WTC11 (cell line): ENCODE data around the gene FDXR. TPM values are rescaled to one million over a fixed set of nuclear protein-coding genes. Genes with fewer than 3 reads are reported as not detected.
"Not testable (repeated sequence)": the region's sequence is repeated elsewhere in the genome, so short reads cannot be mapped to it uniquely, and the experiment has no call there.

ENCODE experiments used
- ATAC-seq: fragments of 200-7000 bp; cut with Tn5 transposase; 2 replicates; pipeline ENCODE4 v1.10.0; 2021; ENCODE audit warnings: mild to moderate bottlenecking, moderate library complexity
- CTCF ChIA-PET: fragments of 300-600 bp; sonication (Branson Sonifier 250); formaldehyde crosslinking; loops from one replicate; lab custom pipeline; 2021; ENCODE audit warnings: antibody characterized with exemption; lab: Charles Lee
- POLR2A ChIA-PET: fragments of 350-600 bp; sonication (Branson Sonifier 250); formaldehyde crosslinking; loops from one replicate; lab custom pipeline; 2021; ENCODE audit warnings: antibody characterized with exemption; lab: Charles Lee
- DNase-seq: peaks from one replicate; pipeline ENCODE4 v3.0.0; 2021; ENCODE audit warnings: low spot score
- H3K27ac Mint-ChIP-seq: 2 replicates; pipeline ENCODE4 v1.8.0; 2021; ENCODE audit warnings: mixed read lengths
- H3K27me3 Mint-ChIP-seq: 2 replicates; pipeline ENCODE4 v1.8.0; 2021; ENCODE audit warnings: low read depth, mild to moderate bottlenecking, moderate library complexity, mixed read lengths
- H3K36me3 Mint-ChIP-seq: 2 replicates; pipeline ENCODE4 v1.8.0; 2021; ENCODE audit warnings: mixed read lengths
- H3K4me1 Mint-ChIP-seq: 2 replicates; pipeline ENCODE4 v1.8.0; 2022; ENCODE audit warnings: mixed read lengths
- H3K4me3 Mint-ChIP-seq: 2 replicates; pipeline ENCODE4 v1.8.0; 2021; ENCODE audit warnings: mild to moderate bottlenecking, moderate library complexity, mixed read lengths
- H3K9me3 Mint-ChIP-seq: 2 replicates; pipeline ENCODE4 v1.8.0; 2021; ENCODE audit warnings: mixed read lengths
- FOXK1 ChIP-seq: sonication (generic); formaldehyde crosslinking; IDR thresholded peaks from 2 replicates; pipeline ENCODE4 v1.8.0; 2022; ENCODE audit warnings: mild to moderate bottlenecking, moderate library complexity, missing genetic modification reagents
- FOXP1 ChIP-seq: sonication (generic); formaldehyde crosslinking; IDR thresholded peaks from 2 replicates; pipeline ENCODE4 v1.8.0; 2022; ENCODE audit warnings: missing genetic modification reagents, mild to moderate bottlenecking, moderate library complexity, borderline replicate concordance
- GTF2I ChIP-seq: fragments of 250-450 bp; sonication (Bioruptor Pico); conservative IDR thresholded peaks from 2 replicates; pipeline ENCODE4 v1.4.0; 2021; ENCODE audit warnings: mild to moderate bottlenecking
- HMGA2 ChIP-seq: fragments of 250-450 bp; sonication (Bioruptor Pico); IDR thresholded peaks from 2 replicates; pipeline ENCODE4 v1.4.0; 2021; ENCODE audit warnings: mild to moderate bottlenecking, moderate library complexity
- NR2C2 ChIP-seq: sonication (generic); formaldehyde crosslinking; IDR thresholded peaks from 2 replicates; pipeline ENCODE4 v1.8.0; 2022; ENCODE audit warnings: mild to moderate bottlenecking, missing genetic modification reagents
- ZNF121 ChIP-seq: sonication (generic); formaldehyde crosslinking; IDR thresholded peaks from 2 replicates; pipeline ENCODE4 v1.8.0; 2023; ENCODE audit warnings: missing genetic modification reagents
- ZNF263 ChIP-seq: sonication (generic); formaldehyde crosslinking; IDR thresholded peaks from 2 replicates; pipeline ENCODE4 v1.8.1; 2022; ENCODE audit warnings: low read depth, mild to moderate bottlenecking, moderate library complexity, missing genetic modification reagents
- ZNF416 ChIP-seq: fragments of 250-450 bp; sonication (Bioruptor Pico); IDR thresholded peaks from 2 replicates; pipeline ENCODE4 v1.9.0; 2021; ENCODE audit warnings: mild to moderate bottlenecking, inconsistent platforms
- ZNF423 ChIP-seq: fragments of 250-450 bp; sonication (Bioruptor Pico); IDR thresholded peaks from 2 replicates; pipeline ENCODE4 v2.1.2; 2022; ENCODE audit warnings: mild to moderate bottlenecking, moderate library complexity
- ZNF671 ChIP-seq: fragments of 250-450 bp; sonication (Bioruptor Pico); IDR thresholded peaks from 2 replicates; pipeline ENCODE4 v1.8.0; 2021; ENCODE audit warnings: mild to moderate bottlenecking
- total RNA-seq: library from RNA; stranded (reverse); gene quantifications from 3 replicates; pipeline ENCODE4 v1.2.3, GENCODE V29; 2021
- TF ChIP-seq, protein P1 (sequence below): sonication (generic); formaldehyde crosslinking; IDR thresholded peaks from 2 replicates; pipeline ENCODE4 v1.8.1; 2022; ENCODE audit warnings: mild to moderate bottlenecking, moderate library complexity, missing genetic modification reagents
- TF ChIP-seq, protein P2 (sequence below): sonication (generic); formaldehyde crosslinking; IDR thresholded peaks from 2 replicates; pipeline ENCODE4 v1.8.1; 2022; ENCODE audit warnings: missing genetic modification reagents, borderline replicate concordance
- TF ChIP-seq, protein P3 (sequence below): fragments of 250-450 bp; sonication (Bioruptor Pico); IDR thresholded peaks from 2 replicates; pipeline ENCODE4 v1.9.0; 2021; ENCODE audit warnings: mild to moderate bottlenecking, borderline replicate concordance
- TF ChIP-seq, protein P4 (sequence below): sonication (generic); formaldehyde crosslinking; IDR thresholded peaks from 2 replicates; pipeline ENCODE4 v1.8.0; 2022; ENCODE audit warnings: mild to moderate bottlenecking, missing genetic modification reagents

FDXR gene
- total RNA-seq, 1 experiment from 2014 or later, result 52.8 TPM

DNA sequence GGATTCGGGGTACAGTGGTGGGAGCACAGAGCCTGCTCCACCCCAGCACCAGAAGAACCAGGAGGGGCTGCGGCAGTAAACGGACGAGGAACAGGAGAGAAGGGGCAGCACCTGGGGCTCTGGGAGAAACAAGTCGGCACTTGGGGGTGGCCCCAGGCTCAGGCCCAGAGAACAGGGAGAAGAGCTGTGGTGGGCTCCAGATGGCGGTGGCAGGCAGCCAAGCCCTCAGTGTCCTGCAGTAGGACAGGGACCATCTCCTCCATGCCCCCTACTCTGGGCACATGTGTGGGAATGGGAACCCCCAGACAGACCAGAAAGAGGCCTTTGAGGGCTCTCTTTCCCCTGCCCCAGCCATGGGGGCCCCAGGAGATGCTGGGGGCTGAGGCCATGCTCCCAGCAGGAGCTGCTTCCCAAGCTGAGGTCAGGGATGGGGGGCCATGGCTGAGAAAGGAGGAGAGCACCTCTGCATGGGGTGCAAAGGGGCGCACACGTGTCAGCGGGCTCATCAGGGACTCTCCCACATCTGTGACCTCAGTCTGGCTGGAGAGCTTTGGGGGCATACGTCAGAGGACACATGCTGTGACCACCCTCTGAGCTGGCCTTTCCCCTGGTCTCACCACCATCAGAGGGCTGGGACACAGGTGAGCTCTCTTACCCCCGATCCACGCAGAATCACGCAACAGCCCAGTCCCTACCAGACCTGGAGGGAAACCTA, 43.5 kb upstream of the FDXR start:
- Mint-ChIP-seq H3K36me3 (no peaks in the 10 kb centered on the region; the same call in 1 of the 2 replicates), H3K27ac (peak overlapping the region; percentile 83; the same call in 1 of the 2 replicates), H3K9me3 (peaks cover 15% of the 10 kb centered on the region), H3K4me3 (no peak overlapping the region)
- ChIA-PET POLR2A (interaction anchor here (0.9 kb wide), 1 partner anchor 96 kb away, joined by 3 read pairs; the partner anchor contains the start of gene MRPL58), CTCF (interaction anchor here (0.6 to 2.7 kb wide), 4 partner anchors 41 to 125 kb away, joined by 3 to 14 read pairs (median 5); no protein-coding TSS in a partner anchor)
- DNase-seq, result no peak
- no peak for ATAC-seq
- TF ChIP-seq FOXK1 (CRISPR knock-in tag) (no peak), ZNF416 (CRISPR knock-in tag) (no peak), FOXP1 (CRISPR knock-in tag) (no peak), ZNF671 (CRISPR knock-in tag) (no peak), ZNF423 (CRISPR knock-in tag) (no peak), NR2C2 (CRISPR knock-in tag) (no peak), HMGA2 (CRISPR knock-in tag) (no peak), ZNF263 (CRISPR knock-in tag) (no peak), ZNF121 (CRISPR knock-in tag) (no peak), GTF2I (no peak)
- TF ChIP-seq, protein P1, sequence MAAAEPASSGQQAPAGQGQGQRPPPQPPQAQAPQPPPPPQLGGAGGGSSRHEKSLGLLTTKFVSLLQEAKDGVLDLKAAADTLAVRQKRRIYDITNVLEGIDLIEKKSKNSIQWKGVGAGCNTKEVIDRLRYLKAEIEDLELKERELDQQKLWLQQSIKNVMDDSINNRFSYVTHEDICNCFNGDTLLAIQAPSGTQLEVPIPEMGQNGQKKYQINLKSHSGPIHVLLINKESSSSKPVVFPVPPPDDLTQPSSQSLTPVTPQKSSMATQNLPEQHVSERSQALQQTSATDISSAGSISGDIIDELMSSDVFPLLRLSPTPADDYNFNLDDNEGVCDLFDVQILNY, result no peak
- TF ChIP-seq, protein P2, sequence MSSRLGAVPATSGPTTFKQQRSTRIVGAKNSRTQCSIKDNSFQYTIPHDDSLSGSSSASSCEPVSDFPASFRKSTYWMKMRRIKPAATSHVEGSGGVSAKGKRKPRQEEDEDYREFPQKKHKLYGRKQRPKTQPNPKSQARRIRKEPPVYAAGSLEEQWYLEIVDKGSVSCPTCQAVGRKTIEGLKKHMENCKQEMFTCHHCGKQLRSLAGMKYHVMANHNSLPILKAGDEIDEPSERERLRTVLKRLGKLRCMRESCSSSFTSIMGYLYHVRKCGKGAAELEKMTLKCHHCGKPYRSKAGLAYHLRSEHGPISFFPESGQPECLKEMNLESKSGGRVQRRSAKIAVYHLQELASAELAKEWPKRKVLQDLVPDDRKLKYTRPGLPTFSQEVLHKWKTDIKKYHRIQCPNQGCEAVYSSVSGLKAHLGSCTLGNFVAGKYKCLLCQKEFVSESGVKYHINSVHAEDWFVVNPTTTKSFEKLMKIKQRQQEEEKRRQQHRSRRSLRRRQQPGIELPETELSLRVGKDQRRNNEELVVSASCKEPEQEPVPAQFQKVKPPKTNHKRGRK (CRISPR knock-in tag), result no peak
- TF ChIP-seq, protein P3, sequence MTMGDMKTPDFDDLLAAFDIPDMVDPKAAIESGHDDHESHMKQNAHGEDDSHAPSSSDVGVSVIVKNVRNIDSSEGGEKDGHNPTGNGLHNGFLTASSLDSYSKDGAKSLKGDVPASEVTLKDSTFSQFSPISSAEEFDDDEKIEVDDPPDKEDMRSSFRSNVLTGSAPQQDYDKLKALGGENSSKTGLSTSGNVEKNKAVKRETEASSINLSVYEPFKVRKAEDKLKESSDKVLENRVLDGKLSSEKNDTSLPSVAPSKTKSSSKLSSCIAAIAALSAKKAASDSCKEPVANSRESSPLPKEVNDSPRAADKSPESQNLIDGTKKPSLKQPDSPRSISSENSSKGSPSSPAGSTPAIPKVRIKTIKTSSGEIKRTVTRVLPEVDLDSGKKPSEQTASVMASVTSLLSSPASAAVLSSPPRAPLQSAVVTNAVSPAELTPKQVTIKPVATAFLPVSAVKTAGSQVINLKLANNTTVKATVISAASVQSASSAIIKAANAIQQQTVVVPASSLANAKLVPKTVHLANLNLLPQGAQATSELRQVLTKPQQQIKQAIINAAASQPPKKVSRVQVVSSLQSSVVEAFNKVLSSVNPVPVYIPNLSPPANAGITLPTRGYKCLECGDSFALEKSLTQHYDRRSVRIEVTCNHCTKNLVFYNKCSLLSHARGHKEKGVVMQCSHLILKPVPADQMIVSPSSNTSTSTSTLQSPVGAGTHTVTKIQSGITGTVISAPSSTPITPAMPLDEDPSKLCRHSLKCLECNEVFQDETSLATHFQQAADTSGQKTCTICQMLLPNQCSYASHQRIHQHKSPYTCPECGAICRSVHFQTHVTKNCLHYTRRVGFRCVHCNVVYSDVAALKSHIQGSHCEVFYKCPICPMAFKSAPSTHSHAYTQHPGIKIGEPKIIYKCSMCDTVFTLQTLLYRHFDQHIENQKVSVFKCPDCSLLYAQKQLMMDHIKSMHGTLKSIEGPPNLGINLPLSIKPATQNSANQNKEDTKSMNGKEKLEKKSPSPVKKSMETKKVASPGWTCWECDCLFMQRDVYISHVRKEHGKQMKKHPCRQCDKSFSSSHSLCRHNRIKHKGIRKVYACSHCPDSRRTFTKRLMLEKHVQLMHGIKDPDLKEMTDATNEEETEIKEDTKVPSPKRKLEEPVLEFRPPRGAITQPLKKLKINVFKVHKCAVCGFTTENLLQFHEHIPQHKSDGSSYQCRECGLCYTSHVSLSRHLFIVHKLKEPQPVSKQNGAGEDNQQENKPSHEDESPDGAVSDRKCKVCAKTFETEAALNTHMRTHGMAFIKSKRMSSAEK (CRISPR knock-in tag), result no peak
- TF ChIP-seq, all 79 proteins: peak for 0
- peaks cover 26% of the 10 kb centered on the region for H3K27me3 Mint-ChIP-seq
- peaks cover 11% of the 10 kb centered on the region for H3K4me1 Mint-ChIP-seq

DNA sequence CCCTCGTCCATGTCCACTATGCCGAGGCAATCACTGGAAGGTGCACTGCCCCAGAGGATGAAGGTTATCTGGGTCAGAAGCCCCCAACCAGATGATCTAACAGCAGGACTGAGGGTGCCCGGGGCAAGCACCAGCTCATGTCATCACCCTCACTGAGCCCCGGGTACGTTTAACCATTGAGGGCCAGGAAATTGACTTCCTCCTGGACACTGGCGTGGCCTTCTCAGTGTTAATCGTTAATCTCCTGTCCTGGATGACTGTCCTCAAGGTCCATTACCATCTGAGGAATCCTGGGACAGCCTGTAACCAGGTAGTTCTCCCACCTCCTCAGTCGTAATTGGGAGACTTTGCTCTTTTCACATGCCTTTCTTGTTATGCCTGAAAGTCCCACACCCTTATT, 38.6 kb upstream of the FDXR start:
- DNase-seq, POLR2A ChIA-PET, H3K36me3 Mint-ChIP-seq, H3K27ac Mint-ChIP-seq, H3K4me3 Mint-ChIP-seq, ATAC-seq: not testable (repeated sequence)
- Mint-ChIP-seq H3K27me3 (peaks cover 38% of the 10 kb centered on the region), H3K4me1 (peaks cover 38% of the 10 kb centered on the region), H3K9me3 (peaks cover 18% of the 10 kb centered on the region)
- CTCF ChIA-PET, result interaction anchor here (1.6 kb wide), 1 partner anchor 46 kb away, joined by 5 read pairs; no protein-coding TSS in a partner anchor

DNA sequence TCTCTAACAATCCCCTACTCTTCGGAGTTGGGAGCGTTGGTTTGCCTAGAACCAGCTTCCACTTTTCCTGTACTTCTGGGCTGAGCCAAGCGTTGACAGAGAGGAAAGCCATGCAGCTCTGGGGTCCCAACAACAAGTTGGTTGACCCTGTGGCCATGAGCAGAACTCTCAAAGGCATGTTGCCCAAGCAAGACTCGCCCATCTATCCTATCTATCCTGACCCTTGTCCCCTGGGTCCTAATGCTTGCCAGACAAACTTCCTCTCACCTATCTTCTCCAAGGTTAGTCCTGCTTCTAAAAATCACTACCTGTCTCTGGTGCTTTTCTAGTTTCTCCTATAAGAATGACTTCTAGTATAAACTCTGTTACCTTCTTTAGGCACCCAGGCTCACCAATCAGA, 36.3 kb upstream of the FDXR start:
- peaks cover 40% of the 10 kb centered on the region for H3K4me1 Mint-ChIP-seq
- peaks cover 20% of the 10 kb centered on the region for H3K9me3 Mint-ChIP-seq
- POLR2A ChIA-PET, H3K27ac Mint-ChIP-seq, ATAC-seq, H3K36me3 Mint-ChIP-seq, DNase-seq, H3K4me3 Mint-ChIP-seq: not testable (repeated sequence)
- H3K27me3 Mint-ChIP-seq, result peaks cover 36% of the 10 kb centered on the region
- TF ChIP-seq, protein P4, sequence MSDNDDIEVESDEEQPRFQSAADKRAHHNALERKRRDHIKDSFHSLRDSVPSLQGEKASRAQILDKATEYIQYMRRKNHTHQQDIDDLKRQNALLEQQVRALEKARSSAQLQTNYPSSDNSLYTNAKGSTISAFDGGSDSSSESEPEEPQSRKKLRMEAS (CRISPR knock-in tag), result peak; percentile 55; the same call in 1 of the 2 replicates
- CTCF ChIA-PET, result interaction anchor here (1.0 to 1.2 kb wide), 3 partner anchors 10 to 15 kb away, joined by 3 to 4 read pairs (median 3); partner anchors contain the start of gene OTOP2
